AG04450 (cell line): ENCODE data around the gene RPL19. TPM values are rescaled to one million over a fixed set of nuclear protein-coding genes. Genes with fewer than 3 reads are reported as not detected.

Experiments used
- CTCF ChIA-PET: fragments of 300-600, 350-600 bp; formaldehyde crosslinking; extraction: SDS; loops from one replicate; lab custom pipeline; 2022; ENCODE audit warnings: antibody characterized with exemption, inconsistent platforms; lab: Charles Lee
- POLR2A ChIA-PET: fragments of 350-600 bp; formaldehyde crosslinking; extraction: SDS; loops from one replicate; lab custom pipeline; 2021; ENCODE audit warnings: antibody characterized with exemption, inconsistent platforms; lab: Yijun Ruan, JAX
- DNase-seq: peaks from one replicate; pipeline ENCODE4 v3.0.0-alpha.2; 2011; ENCODE audit warnings: low read depth, low spot score
- H3K27ac ChIP-seq: one replicate; pipeline ENCODE4 v1.5.1; 2012; ENCODE audit warnings: low read depth, low read length, control low read depth
- H3K27me3 ChIP-seq: one replicate; pipeline ENCODE4 v1.6.0; 2012; ENCODE audit warnings: low read length; ENCODE audit not compliant: control insufficient read depth, insufficient read depth
- H3K4me3 ChIP-seq: 2 replicates; pipeline ENCODE4 v1.5.1; 2011; ENCODE audit warnings: mild to moderate bottlenecking, low read depth, low read length, control low read depth
- H3K9me3 ChIP-seq: 2 replicates; pipeline ENCODE4 v1.5.1; 2012; ENCODE audit warnings: low read length; ENCODE audit not compliant: control insufficient read depth, insufficient read depth
- CTCF ChIP-seq: IDR thresholded peaks from 2 replicates; pipeline ENCODE4 v1.5.1; 2011; ENCODE audit warnings: low read depth, low read length, control low read depth, inconsistent platforms
- polyA plus RNA-seq: library from polyadenylated mRNA; depleted of rRNA; stranded (reverse); fragments of >200 nt; gene quantifications from 2 replicates; pipeline ENCODE4 v1.2.3, GENCODE V29; 2011

The RPL19 gene
- polyA plus RNA-seq, 1 experiment, result 1,791 TPM

DNA sequence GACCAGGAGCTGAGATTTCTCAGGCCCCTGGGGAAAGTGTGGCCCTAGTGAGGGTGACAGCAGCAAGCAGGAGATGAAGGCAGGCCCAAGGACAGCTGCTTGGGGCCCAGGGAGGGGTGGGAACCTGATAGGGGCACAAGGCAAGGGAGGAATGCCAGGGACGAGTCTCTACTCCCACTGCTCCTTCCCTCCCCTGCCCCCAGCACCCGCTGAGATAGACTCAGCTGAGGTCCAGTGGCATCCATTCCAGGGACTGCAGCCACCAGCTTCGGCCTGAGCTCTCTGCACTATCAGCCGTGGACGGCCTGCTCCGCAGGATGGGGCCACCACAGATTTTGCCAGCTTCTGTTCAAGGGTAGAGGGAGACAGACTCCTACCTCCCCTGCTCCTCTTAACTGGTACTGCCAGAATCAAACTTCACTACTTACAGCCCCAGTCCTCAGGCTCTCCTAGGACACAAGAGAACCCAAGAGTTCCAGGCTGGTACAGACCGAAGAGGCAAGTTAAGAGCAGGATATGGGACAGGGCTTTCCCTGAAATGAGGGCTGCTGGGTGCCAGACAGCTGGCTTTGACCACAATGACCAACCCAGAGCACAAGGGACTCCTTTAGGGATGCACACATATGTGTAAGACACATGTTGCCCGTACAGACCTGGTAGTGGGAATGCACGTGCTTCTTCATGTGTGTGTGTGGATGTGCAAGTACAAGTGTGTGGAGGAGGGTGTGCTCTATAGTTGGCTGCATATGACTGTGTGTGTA is 8.2 kb upstream of the RPL19 start:
- TF ChIP-seq CTCF, result no peak
- Histone ChIP-seq H3K27ac (no peak overlapping the region), H3K9me3 (no peaks in the 10 kb centered on the region), H3K27me3 (no peaks in the 10 kb centered on the region), H3K4me3 (no peak overlapping the region)
- CTCF ChIA-PET, result interaction anchor here (1.5 kb wide), 1 partner anchor 52 kb away, joined by 3 read pairs; no protein-coding TSS in a partner anchor
- POLR2A ChIA-PET, result interaction anchor here (0.8 kb wide), 1 partner anchor 8 kb away, joined by 3 read pairs; the partner anchor contains the start of gene RPL19
- DNase-seq, result no peak

GRCh38 chr17:39192901-39193300 is 7.2 kb upstream of the RPL19 start:
- POLR2A ChIA-PET, result no interaction called here
- no peak for DNase-seq
- CTCF ChIA-PET, result interaction anchor here (1.5 kb wide), 1 partner anchor 51 kb away, joined by 3 read pairs; no protein-coding TSS in a partner anchor
- H3K4me3 ChIP-seq, result no peak overlapping the region
- no peak overlapping the region for H3K27ac ChIP-seq
- TF ChIP-seq CTCF, result no peak
- no peaks in the 10 kb centered on the region for H3K27me3 ChIP-seq
- H3K9me3 ChIP-seq, result no peaks in the 10 kb centered on the region; the same call in 1 of the 2 replicates

DNA sequence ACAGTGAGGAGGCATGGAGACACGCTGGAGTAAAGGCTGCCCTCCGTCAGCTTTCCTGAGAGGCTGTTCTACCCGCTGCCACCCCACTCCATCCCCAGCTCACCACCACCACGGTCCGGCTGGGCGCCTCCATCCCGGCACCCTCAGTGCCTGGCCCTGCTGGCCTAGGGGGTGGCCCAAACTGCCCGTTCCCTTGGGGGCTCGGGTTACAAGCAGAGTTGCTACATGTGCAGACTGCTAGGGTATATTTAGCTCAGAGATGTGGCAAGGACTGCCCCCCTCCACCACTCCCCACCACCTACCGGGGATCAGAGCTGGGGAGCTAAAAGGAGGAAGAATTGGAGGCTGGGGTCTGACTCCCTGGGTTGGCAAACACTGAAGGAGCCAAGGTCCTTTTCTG is 6.7 kb upstream of the RPL19 start:
- TF ChIP-seq CTCF, result no peak
- no peak for DNase-seq
- ChIA-PET POLR2A (no interaction called here), CTCF (no interaction called here)
- Histone ChIP-seq H3K9me3 (no peaks in the 10 kb centered on the region; the same call in 1 of the 2 replicates), H3K4me3 (no peak overlapping the region), H3K27me3 (no peaks in the 10 kb centered on the region), H3K27ac (no peak overlapping the region)

GRCh38 chr17:39194089-39194984 is 5.7 kb upstream of the RPL19 start:
- Histone ChIP-seq H3K4me3 (no peak overlapping the region), H3K27me3 (no peaks in the 10 kb centered on the region), H3K9me3 (no peaks in the 10 kb centered on the region; the same call in 1 of the 2 replicates), H3K27ac (no peak overlapping the region)
- ChIA-PET POLR2A (interaction anchor here (1.2 kb wide), 1 partner anchor 30 kb away, joined by 3 read pairs; no protein-coding TSS in a partner anchor), CTCF (interaction anchor here (0.7 to 2.4 kb wide), 5 partner anchors 8 to 50 kb away, joined by 3 to 18 read pairs (median 5); no protein-coding TSS in a partner anchor)
- peak; percentile 52 for TF ChIP-seq CTCF
- DNase-seq, result no peak
